Activated gamma-delta T cell treated with Interleukin-2 at 50 U/mL for 16 hours (primary cell): ENCODE results near the gene MUC22.
"Not testable (repeated sequence)": the region's sequence is repeated elsewhere in the genome, so short reads cannot be mapped to it uniquely, and the experiment has no call there.

Experiments used
- DNase-seq: peaks from one replicate; pipeline ENCODE4 v3.0.0-alpha.2; 2020

The MUC22 gene

DNA sequence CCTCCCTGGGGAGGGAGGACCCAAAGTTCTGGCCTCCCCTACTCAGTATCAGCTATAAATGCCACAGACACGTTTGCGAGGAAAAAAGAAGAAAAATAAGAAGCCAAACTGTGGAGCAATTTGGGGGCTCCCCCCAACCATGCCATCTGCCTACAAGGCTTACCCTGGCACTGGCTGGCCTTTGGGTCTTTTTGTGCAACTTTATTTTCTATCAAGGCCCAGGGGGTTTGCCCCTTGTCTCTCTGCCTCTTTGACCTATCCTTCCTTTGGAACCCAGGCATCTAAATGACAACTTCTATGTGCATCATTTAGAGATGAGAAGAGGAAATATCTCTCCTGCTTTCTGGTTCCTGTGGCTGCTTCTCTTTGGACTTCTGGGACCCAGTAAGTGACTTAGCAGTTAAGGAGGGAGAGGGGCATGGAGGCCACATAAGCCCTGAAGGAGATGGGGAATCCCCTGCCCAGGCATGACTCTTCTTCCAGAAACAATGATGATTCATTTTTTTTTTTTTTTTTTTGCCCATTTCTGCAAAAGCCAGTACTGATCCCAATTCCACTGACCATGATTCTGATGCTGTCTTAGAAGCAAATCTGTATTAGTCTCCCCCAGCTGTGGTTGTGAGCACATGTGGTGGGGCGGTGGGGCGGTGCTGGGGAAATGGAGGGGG lies at the start of gene MUC22:
Gene MUC22, plus strand, starts transcription at position 82 of the 668 bp plus-strand sequence. Its CDS starts 233 bp downstream, at position 315.
- no peak for DNase-seq

DNA sequence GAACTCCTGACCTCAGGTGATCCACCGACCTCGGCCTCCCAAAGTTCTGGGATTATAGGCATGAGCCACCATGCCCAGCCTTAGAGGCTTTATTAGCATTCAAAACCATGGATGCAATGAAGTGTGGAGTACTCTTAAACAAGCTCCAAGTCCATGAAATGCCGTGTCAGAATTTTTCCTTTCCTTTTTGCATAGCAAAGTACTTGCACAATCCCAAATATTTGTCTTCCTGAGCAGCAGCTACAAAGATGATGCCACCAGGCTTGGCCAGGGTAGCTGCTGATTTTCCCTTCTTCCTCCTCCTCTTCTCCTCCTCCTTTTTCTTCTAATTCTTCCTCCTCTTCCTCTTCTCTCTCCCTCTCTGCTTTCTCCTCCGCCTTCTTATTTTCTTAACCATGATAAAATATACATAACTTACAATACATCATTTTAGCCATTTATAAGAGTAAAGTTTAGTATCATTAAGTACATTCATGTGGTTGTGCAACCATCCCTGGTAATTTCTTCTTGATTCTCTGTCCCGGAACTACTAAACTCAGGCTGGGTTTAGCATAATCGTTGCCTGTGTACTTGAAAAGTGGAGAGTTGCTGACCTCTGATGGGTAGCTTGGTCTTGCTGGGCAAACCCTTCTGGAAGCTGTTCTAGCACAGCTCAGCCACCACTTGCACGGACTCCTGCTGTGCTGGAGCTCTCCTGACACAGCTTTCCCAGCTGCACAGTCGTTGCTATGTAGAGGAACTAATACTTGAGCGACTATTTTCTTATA lies 49.2 kb upstream of the MUC22 start:
- no peak for DNase-seq

DNA sequence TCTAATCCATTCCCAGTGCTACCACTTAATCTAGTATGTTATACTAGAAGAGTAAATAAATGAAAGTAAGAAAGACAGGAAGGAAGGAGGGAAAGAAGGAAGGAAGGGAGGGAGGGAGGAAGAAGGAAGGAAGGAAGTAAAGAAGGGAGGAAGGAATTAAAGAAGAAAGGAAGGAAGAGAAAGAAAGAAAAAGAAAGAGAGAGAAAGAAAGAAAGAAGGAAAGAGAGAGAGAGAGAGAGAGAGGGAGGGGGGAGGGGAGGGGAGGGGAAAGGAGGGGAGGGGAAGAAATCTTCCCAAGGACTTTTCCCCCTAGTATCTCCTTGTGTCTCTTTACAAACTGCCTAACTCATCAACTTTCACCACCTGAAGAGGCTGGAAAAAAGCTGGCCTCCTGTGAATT lies 47.6 kb upstream of the MUC22 start:
- DNase-seq: no peak

DNA sequence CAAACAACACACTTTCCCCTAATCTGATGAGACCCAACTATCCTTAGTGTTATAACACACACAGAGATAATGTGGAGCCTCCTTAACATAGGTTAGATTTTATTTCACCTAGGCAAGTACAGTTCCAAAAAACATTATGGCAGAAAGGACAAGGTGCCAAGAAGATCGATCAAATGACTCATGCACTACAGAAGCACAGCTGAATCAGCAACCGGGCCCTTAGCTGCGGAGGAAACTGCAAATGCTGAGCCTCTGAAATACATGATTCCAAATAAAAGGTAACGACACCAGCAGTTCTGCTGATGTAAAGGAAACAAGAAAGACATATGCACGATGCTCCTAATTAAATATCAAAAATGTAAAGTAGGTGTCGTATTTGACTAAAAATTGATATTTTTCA lies 46.6 kb upstream of the MUC22 start:
- DNase-seq: no peak

DNA sequence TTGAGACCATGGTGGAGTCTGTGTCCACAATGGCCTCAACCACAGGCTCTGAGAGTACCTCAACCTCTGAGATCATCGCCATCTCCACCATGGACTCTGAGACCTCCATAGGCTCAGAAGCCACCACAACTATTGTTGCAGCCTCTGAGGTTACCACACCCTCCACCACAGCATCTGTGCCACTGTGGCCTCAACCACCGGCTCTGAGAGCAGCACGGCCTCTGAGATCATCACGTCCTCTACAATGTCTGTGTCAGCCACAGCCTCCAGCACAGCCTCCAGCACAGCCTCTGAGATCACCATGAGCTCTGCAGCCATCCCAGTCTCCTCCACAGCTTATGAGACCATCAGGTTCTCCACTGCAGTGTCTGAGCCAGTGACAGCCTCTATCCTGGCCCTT lies 46.2 kb upstream of the MUC22 start:
- no peak for DNase-seq

DNA sequence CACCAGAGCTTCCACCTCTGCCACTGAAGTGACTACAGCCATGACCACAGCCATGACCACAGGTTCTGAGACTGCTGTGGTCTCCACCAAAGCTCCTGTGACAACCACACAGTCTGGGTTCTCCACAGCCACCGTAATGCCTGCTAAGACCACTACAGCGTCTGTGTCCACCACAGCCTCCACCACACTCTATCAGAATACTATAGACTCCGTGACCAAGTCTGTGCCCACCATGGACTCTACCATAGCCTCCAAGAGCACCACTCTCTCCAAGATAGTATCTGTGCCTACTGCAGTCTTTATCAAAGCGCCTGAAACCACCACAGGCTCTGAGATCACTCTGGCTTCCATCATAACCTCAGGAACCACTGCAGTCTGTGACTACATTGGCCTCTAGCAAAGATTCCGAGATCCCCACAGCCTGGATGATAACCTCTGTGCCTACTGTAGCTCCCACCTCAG lies 45.1 kb upstream of the MUC22 start:
- no peak for DNase-seq

DNA sequence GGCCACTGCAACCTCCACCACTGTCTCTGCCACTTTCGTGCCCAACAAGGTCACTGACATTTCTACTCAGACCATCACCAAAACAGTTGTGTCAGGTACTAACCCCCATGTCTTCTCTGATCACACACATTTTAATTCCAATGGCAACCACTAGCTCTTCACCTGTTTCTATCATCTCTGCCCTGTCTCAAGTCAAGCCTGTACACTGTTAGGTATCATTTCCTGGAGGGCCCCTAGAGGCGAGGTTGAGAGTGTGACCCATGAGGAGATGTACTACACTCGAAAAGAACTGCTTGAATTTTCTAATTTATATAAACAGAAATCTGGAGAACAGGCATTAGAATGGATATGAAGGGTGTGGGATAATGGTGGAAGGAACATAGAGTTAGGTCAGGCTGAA lies 44.1 kb upstream of the MUC22 start:
- no peak for DNase-seq

DNA sequence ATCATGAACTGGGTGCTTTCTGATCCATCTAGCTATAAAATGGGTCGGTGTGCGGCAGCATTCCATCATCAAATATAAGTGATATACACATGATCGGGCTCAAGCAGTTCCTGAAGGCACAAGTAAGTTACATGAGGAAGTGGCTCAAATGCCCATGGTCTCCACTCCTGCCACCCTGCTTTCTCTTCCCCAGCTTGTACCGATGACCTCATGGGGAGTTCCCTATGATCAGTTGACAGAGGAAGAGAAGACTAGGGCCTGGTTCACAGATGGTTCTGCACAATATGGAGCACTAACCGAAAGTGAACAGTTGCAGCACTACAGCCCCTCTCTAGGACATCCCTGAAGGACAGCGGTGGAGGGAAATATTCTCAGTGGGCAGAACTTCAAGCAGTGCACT lies 41.1 kb upstream of the MUC22 start:
- DNase-seq: not testable (repeated sequence)

DNA sequence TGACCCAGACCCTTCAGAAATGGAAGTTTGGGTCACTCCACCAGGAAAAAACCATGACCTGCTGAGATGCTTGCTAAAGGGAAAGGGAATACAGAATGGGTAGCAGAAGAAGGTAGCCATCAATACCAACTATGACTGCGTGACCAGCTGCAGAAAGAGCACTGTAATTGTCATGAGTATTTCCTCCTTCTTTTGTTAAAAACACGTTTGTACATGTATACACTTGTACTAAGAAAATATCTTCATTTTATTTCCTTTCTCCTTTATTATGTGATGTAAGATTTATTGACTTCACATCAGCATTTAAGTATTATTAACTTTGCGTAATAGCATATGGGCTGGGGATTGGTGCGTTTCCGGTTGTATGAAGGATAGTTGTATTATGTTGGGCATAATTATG lies 39.3 kb upstream of the MUC22 start:
- no peak for DNase-seq

DNA sequence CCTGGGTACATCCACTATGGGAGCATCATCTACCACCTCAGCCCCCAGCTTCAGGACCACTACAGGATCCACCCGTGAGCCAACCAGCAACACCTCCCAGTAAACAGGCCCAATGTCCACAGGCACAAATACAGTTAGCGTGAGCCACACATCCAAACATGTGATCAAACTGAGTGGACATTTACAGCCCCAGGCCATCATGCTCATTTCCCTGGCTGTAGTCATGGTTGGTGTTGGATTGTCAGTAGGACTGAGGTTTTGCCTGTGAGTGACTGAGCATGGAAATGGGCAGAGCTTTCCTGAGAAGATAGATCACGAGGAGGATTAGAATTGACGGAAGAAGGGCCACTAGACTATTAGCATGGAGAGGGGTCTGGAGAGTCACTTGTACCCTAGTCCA lies 37.5 kb upstream of the MUC22 start:
- no peak for DNase-seq

DNA sequence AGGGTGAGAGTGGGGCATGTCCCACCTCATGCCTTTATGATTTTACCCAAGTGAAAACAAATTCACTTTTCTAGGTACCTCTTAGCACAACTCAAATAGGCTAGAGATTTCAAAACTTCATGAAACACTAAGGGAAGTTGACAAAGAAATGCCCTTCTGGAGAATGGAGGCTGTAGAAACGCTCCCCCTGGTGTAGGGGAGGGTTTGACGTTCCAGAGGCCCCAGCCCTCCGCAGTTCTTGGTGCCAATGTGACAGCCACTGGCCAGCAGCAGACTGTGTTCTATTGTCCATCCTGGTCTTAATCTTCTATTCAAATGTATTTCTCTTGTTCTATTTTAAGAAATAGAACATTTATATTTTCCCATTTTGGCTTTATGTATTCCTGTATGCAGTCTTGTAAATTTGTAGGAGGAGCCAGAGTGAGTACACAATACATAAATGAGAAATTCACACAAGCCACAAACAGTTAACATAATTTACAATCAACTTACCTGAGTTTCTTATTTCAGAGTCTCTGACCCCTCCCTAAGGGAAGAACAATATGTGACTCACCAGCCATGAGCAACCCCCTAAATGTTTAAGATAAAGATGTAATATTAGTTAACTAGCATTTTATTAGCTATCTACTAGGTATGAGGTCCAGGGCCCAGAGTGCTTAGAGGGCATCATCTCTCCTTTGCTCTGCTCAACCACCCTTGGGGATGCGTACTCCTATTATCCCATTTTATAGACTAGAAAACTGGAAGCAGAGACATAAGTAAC lies 35.6 kb upstream of the MUC22 start:
- no peak for DNase-seq

DNA sequence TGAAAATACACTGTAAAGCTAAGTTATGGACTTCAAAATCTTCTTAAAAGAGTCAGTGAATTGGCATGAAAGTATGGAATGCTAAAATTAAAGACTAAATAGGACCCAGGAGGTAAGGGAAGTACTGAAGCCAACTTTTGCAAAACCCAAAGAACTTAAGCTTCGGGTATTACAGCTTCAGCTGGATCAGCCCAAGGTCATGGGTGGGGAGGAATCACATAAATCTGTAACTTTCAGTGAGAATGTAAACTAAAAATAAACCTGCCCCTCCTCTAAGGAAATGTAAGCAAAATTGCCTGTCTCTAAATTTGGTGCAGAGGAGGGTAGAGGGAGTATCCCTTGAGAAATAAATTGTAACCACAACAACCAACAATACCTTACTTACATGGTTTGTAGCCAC lies 31.1 kb upstream of the MUC22 start:
- DNase-seq: no peak

DNA sequence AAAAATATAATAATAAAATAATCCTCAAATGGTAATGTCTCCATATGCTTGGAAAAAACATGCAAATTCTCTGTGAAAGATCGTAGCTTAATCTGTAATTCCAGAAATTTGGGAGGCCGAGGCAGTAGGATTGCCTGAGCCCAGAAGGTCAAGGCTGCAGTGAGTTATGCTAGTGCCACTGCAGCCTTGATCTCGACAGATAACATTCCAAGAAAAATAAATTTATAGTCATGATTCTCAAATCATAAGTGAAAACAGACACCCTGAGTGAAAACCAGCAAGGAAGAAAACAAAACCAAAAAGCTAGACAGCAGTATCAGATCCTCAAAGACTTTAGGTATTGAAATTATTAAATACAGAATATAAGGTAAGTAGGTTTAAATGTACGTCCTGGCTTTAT lies 30.6 kb upstream of the MUC22 start:
- DNase-seq: no peak

DNA sequence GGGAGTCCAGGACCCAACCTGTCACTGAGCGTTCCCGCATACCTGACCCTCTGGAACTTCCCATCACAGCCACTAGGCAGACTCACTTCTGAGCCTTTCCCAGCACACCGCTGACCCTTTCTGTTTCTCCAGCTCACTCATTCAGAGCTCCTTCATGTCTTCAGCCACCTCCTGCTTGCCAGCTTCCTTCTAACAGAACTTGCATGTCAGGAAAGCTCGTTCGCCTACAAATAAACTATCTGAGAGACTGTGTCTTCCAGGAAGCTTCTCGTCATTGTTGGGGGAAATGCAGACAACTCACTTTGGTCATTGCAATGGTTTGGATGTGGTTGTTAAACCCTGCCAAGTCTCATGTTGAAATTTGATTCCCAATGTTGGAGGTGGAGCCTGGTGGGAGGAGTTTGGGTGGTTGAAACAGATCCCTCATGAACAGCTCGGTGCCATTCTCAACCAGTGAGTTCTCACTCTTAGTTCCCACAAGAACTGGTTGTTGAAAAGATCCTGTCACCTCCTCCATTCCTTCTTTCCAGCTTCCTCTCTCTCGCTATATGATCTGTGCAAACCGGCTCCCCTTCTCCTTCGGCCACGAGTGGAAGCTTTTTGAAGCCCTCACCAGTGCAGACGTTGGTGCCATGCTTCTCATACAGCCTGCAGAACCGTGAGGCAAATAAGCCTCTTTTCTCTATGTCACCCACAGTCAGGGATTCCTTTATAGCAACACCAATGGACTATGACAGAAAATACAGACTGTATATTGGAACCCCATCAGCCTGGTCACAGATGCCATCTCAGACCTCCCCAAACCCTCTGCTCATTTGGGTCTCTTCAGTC lies 28.1 kb upstream of the MUC22 start:
- DNase-seq: no peak

DNA sequence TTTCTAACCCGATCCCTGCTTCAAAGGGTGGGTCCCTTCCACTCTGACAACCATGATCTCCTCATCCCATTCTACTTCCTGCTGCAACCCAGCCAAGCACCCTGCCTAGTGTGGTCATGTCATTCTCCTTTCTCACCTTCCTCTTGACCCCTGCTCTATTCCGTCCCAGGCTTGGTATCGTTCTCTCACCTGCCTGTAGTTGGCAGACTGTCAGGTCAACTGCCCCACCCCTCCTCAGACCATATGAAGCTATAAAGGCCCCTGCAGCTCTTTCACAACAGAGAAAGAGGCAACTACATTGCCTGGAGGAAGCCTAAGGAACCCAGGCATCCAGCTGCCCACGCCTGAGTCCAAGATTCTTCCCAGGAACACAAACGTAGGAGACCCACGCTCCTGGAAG lies 26.8 kb upstream of the MUC22 start, which contains the start of gene MUC21:
Gene MUC21, plus strand, starts transcription at position 280 of the 400 bp plus-strand sequence. CDS start 241 bp downstream, outside the sequence.
- no peak for DNase-seq

DNA sequence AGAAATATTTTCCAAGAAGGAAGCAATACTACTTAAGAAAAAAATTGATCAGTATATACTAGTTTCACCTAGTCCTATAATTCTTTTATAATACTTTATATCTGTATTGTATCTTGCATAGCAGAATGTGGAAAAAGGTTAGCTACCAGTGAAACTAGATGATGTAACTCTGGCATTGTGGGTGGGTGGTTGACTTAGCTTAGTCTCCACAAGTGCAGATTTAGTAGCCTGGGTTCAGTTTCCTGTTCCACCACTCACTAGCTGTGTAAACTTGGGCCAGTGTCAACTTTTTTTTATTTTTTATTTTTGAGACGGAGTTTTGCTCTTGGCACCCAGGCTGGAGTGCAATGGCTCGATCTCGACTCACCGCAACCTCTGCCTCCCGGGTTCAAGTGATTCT lies 24.8 kb upstream of the MUC22 start:
- DNase-seq: no peak

DNA sequence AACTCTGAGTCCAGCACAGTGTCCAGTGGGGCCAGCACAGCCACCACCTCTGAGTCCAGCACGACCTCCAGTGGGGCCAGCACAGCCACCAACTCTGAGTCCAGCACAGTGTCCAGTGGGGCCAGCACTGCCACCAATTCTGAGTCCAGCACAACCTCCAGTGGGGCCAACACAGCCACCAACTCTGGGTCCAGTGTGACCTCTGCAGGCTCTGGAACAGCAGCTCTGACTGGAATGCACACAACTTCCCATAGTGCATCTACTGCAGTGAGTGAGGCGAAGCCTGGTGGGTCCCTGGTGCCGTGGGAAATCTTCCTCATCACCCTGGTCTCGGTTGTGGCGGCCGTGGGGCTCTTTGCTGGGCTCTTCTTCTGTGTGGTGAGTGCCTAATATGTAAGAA lies 23.0 kb upstream of the MUC22 start:
- DNase-seq: no peak

DNA sequence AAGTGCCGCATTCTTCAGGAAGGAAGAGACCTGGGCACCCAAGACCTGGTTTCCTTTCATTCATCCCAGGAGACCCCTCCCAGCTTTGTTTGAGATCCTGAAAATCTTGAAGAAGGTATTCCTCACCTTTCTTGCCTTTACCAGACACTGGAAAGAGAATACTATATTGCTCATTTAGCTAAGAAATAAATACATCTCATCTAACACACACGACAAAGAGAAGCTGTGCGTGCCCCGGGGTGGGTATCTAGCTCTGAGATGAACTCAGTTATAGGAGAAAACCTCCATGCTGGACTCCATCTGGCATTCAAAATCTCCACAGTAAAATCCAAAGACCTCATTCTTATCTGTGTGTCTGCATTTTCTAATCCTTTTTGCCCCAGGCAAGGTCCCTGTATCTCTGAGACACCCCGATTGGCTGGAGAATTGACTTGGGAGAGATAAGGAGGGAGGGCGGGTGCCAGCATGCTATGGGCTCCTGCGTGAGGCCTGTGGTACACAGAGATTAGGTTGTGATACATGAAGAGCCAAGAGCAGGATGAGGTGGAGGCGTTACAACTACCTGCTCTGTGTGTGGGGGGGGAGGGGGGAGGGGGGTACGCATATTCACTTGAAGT lies 22.0 kb upstream of the MUC22 start:
- DNase-seq: no peak

DNA sequence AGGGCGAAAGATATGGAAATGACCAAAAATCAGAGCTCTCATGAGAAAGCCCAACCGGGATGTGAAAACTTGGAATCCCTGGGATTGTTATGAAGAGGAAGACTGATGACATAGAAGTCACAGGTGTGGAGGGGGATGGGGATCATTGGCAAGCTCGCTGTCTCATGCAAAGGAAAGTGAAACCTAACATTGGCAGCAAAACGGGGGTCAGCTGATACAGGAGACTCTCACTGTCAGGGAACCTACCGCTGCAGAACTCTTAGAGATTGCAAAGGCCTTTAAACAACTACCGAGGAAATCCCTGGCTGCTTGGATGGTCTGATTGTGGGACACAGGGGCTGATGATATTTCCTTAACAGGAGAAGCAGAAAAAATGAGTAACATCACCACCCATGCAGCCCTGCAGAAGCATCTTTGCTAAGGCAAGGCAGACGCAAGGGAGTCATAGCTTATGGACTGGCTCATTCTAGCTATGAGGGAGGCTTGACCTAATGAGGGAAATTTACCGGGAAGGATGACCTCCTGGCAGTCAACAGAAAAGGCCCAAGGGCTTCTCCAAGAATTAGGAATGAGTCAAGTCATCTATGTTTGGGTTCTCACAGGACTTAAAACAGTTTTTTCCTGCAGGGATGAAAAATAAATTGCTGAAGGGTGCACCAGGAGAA lies 19.7 kb upstream of the MUC22 start:
- no peak for DNase-seq

DNA sequence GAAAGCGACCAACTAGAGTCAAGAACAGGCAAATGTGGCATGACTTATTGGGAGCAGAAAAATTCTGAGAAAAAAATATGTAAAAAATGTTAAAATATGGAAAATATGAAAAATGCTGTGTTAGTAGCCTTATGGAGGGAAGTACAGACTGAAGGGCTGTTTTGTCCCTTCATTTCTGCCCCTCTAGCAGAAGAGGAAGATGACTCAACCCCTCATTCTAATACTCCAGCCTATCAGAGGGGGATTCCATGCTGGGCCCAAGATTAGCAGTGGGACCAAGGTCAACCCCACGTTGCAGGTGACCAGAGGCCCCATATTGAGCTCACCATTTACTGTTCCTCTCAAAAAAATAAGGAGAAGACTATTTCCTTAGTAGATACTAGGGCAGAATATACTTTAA lies 18.4 kb upstream of the MUC22 start:
- DNase-seq: no peak

DNA sequence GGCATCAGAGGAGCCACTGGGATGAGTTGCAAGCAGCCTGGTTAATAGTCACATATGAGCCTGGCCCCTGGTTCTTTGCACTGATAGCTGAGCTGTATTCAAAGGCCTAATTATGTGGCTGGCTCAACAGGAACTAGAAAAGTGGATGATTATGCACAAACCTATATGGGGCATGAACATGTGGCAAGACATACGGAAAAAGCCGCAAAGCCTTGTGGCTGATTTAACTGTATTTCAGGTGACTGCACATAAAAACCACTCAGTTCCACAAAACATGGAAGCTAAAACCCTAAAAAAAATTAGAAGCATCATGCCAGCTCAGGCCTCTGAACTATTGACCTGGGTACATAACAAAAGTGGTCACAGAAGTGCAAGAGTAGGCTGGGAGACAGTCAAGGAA lies 13.0 kb upstream of the MUC22 start:
- DNase-seq: no peak

DNA sequence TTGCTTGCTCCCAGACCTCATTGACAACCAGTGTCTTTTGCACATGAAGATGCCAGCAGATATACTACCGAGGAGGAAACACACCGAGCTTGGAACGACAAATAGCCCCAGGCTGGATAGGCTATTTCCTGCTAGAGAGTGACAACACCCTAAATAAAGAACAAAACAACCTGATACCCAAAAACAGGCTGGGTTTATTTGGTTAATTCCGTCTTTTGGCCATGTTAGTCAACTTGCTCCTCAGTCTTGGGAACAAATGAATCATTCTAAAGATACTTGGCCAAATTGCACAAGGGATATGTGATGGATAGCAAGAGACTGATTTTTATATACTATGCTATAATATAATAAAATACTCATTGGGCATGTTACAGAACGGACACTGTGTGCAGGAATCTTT lies 11.5 kb upstream of the MUC22 start:
- DNase-seq: no peak
